Measurements from ENCODE around the gene KCNJ12. TPM values are rescaled to one million over a fixed set of nuclear protein-coding genes. Genes with fewer than 3 reads are reported as not detected.
"Not testable (repeated sequence)": the region's sequence is repeated elsewhere in the genome, so short reads cannot be mapped to it uniquely, and the experiment has no call there.

KCNJ12 gene
- total RNA-seq, 1 donor from 2014 or later: not detected

- no peaks in the 10 kb centered on the region for H3K4me1 Mint-ChIP-seq
- CTCF ChIA-PET: no interaction called here
- intact Hi-C loops (cut with micrococcal nuclease): no loop called here
Measured at GRCh38 chr17:21395764-21396163, 19.6 kb downstream of the KCNJ12 start.

DNA sequence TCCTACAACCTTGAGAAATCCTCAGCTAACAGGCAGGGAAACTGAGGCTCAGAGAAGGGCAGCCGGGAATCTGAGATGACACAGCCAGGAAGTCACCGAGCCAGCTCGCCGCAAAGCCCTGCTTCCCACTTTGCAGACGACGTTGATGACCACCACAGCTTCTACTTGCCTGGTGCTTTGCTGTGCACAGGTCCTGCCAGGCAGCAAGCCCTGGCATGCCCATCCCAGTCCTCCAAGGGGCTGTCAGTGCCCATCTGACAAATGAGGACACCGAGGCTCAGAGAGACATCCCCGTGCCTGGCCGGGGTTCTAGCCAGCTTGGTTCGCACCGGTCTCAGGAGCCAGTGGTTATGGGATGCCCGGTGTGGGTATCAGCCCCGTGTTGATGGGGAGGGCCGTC lies 20.1 kb downstream of the KCNJ12 start:
- Mint-ChIP-seq H3K9me3 (no peaks in the 10 kb centered on the region), H3K4me1 (no peaks in the 10 kb centered on the region), H3K4me3 (no peak overlapping the region), H3K27ac (no peak overlapping the region), H3K27me3 (peaks cover 9% of the 10 kb centered on the region), H3K36me3 (ENCODE audit: low read depth) (no peaks in the 10 kb centered on the region)
- CTCF ChIA-PET: no interaction called here
- intact Hi-C loops (cut with micrococcal nuclease): no loop called here
- TF ChIP-seq, protein P1, sequence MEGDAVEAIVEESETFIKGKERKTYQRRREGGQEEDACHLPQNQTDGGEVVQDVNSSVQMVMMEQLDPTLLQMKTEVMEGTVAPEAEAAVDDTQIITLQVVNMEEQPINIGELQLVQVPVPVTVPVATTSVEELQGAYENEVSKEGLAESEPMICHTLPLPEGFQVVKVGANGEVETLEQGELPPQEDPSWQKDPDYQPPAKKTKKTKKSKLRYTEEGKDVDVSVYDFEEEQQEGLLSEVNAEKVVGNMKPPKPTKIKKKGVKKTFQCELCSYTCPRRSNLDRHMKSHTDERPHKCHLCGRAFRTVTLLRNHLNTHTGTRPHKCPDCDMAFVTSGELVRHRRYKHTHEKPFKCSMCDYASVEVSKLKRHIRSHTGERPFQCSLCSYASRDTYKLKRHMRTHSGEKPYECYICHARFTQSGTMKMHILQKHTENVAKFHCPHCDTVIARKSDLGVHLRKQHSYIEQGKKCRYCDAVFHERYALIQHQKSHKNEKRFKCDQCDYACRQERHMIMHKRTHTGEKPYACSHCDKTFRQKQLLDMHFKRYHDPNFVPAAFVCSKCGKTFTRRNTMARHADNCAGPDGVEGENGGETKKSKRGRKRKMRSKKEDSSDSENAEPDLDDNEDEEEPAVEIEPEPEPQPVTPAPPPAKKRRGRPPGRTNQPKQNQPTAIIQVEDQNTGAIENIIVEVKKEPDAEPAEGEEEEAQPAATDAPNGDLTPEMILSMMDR (IDR thresholded peaks at IDR 0.05): no peak
- POLR2A ChIA-PET: no interaction called here
- no peak for ATAC-seq (ENCODE audit: low read depth)
- DNase-seq: no peak

More at GRCh38 chr17:21395764-21396163, 19.6 kb downstream of the KCNJ12 start:
- peaks cover 9% of the 10 kb centered on the region for H3K27me3 Mint-ChIP-seq
- H3K27ac Mint-ChIP-seq: no peak overlapping the region
- DNase-seq (no peak), ATAC-seq (ENCODE audit: low read depth) (no peak)
- H3K36me3 Mint-ChIP-seq (ENCODE audit: low read depth): no peaks in the 10 kb centered on the region
- H3K9me3 Mint-ChIP-seq: no peaks in the 10 kb centered on the region
- TF ChIP-seq, protein P1 (IDR thresholded peaks at IDR 0.05): no peak
- no peak overlapping the region for H3K4me3 Mint-ChIP-seq
- POLR2A ChIA-PET: no interaction called here

DNA sequence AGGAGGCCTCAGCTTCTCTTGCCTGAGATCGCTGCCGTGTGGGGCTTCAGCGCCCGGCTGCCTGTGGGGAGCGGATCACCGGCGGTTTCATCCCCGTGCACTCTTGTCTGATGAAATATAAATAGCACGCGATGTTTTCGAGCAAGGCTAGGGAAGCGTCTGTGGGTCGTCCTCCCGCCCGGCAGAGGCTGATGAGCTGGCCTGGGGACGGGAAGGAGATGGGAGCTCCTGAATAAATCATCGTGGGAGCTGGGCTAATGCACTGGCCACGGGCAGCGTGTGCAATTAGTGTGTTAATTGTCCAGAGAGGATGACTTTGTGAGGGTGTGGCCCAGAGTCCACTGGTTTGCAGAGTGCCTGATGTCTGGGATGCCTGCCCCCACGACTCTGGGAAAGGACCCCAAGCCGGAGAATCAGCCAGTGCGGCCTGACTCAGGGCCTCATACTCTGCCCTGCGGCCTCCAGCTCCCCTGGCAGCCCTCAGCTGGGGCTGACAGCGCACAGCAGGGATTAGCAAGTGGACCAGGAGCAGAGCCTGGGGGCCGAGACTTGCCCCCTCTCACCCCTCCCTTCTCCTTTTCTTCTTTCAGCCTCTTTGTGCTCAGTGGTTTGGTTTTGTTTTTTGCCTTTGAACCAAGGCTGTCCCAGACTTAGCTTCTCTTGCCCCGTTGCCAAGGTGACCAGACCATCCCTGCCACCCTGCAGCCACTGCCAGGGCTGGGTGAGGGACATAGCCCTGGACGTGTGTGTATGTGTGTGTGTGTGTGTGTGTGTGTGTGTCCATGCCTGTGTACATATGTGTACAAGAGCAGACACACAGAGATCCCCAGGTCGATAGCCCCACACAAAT lies 21.4 kb downstream of the KCNJ12 start:
- Mint-ChIP-seq H3K27me3 (peaks cover 5% of the 10 kb centered on the region), H3K27ac (no peak overlapping the region), H3K36me3 (ENCODE audit: low read depth) (no peaks in the 10 kb centered on the region), H3K4me1 (no peaks in the 10 kb centered on the region), H3K4me3 (no peak overlapping the region), H3K9me3 (no peaks in the 10 kb centered on the region)
- TF ChIP-seq, protein P1 (IDR thresholded peaks at IDR 0.05): no peak
- intact Hi-C loops (cut with micrococcal nuclease): no loop called here
- ChIA-PET POLR2A (no interaction called here), CTCF (no interaction called here)
- DNase-seq: no peak
- no peak for ATAC-seq (ENCODE audit: low read depth)

GRCh38 chr17:21399474-21400186 lies 23.5 kb downstream of the KCNJ12 start:
- Mint-ChIP-seq H3K9me3 (peaks cover 4% of the 10 kb centered on the region), H3K4me1 (no peaks in the 10 kb centered on the region), H3K4me3 (no peak overlapping the region), H3K27ac (no peak overlapping the region), H3K36me3 (ENCODE audit: low read depth) (no peaks in the 10 kb centered on the region), H3K27me3 (peaks cover 3% of the 10 kb centered on the region)
- no peak for DNase-seq
- CTCF ChIA-PET: no interaction called here
- no peak for ATAC-seq (ENCODE audit: low read depth)
- POLR2A ChIA-PET: no interaction called here
- intact Hi-C loops (cut with micrococcal nuclease): no loop called here
- TF ChIP-seq, protein P1 (IDR thresholded peaks at IDR 0.05): no peak

GRCh38 chr17:21400187-21400569 lies 24.0 kb downstream of the KCNJ12 start:
- H3K4me3 Mint-ChIP-seq; DNase-seq; H3K27me3 Mint-ChIP-seq; H3K4me1 Mint-ChIP-seq; POLR2A ChIA-PET; CTCF ChIA-PET; H3K9me3 Mint-ChIP-seq; H3K27ac Mint-ChIP-seq; ATAC-seq (ENCODE audit: low read depth); H3K36me3 Mint-ChIP-seq (ENCODE audit: low read depth); intact Hi-C loops (cut with micrococcal nuclease): not testable (repeated sequence)

All from activated B cell treated with CpG ODN at 0.5 μM for 24 hours (primary cell).